IgD-negative memory B cell (primary cell): Measurements from ENCODE around the gene NHLRC2. TPM values are rescaled to one million over a fixed set of nuclear protein-coding genes. Genes with fewer than 3 reads are reported as not detected.
A peak's percentile ranks its signal among the peaks of the same experiment; 100 is the strongest.

Experiments used
- H3K27ac Mint-ChIP-seq, 3 donors: one replicate each; pipeline ENCODE4 v1.8.0; 2020 to 2022; ENCODE audit warnings: mild to moderate bottlenecking in 3 of 3, mixed read lengths in 3 of 3, moderate library complexity in 1 of 3
- H3K27me3 Mint-ChIP-seq: one replicate; pipeline ENCODE4 v1.8.0; 2021; ENCODE audit warnings: mixed read lengths
- H3K36me3 Mint-ChIP-seq: one replicate; pipeline ENCODE4 v1.8.0; 2020; ENCODE audit warnings: mild to moderate bottlenecking, mixed read lengths
- H3K4me1 Mint-ChIP-seq, 3 donors: one replicate each; pipeline ENCODE4 v1.8.0; 2020 to 2022; ENCODE audit warnings: mixed read lengths in 3 of 3, mild to moderate bottlenecking in 1 of 3
- H3K4me3 Mint-ChIP-seq, 4 donors: one replicate each; pipeline ENCODE4 v1.8.0; 2020 to 2022; ENCODE audit warnings: mild to moderate bottlenecking in 4 of 4, mixed read lengths in 4 of 4, moderate library complexity in 3 of 4
- H3K9me3 Mint-ChIP-seq, 3 donors: one replicate each; pipeline ENCODE4 v1.8.0; 2020 to 2021; ENCODE audit warnings: mixed read lengths in 3 of 3, mild to moderate bottlenecking in 1 of 3
- polyA plus RNA-seq: library from polyadenylated mRNA; unstranded; fragments of 300-500 nt; fragmentation: Illumina TruSeq; gene quantifications from one replicate; pipeline ENCODE4 v1.2.3, GENCODE V29; 2021

Gene NHLRC2
- polyA plus RNA-seq, 1 donor from 2014 or later: 11.5 TPM

GRCh38 chr10:113875212-113875611 lies 20.8 kb downstream of the NHLRC2 start:
- H3K4me3 Mint-ChIP-seq: no peak overlapping the region
- H3K9me3 Mint-ChIP-seq: no peaks in the 10 kb centered on the region
- H3K27ac Mint-ChIP-seq: no peak overlapping the region
- no peaks in the 10 kb centered on the region for H3K27me3 Mint-ChIP-seq
- H3K36me3 Mint-ChIP-seq: peaks cover 9% of the 10 kb centered on the region
- H3K4me1 Mint-ChIP-seq: peaks cover 15 to 34% (median 22%) of the 10 kb centered on the region in 3 donors

- peaks cover 5% of the 10 kb centered on the region for H3K36me3 Mint-ChIP-seq
- peaks cover 15 to 34% (median 22%) of the 10 kb centered on the region in 3 donors for H3K4me1 Mint-ChIP-seq
- no peaks in the 10 kb centered on the region for H3K9me3 Mint-ChIP-seq
- no peak overlapping the region for H3K27ac Mint-ChIP-seq
- no peaks in the 10 kb centered on the region for H3K27me3 Mint-ChIP-seq
- H3K4me3 Mint-ChIP-seq: no peak overlapping the region
Measured at GRCh38 chr10:113876461-113876860, 22.0 kb downstream of the NHLRC2 start.

- Mint-ChIP-seq H3K9me3 (no peaks in the 10 kb centered on the region), H3K4me3 (peak overlapping the region in 1 of 4 donors; percentile 1), H3K36me3 (peaks cover 12% of the 10 kb centered on the region), H3K4me1 (peaks cover 8 to 24% (median 15%) of the 10 kb centered on the region in 3 donors), H3K27ac (peak overlapping the region in 1 of 3 donors; percentile 17), H3K27me3 (no peaks in the 10 kb centered on the region)
Measured at GRCh38 chr10:113879691-113880090, 25.2 kb downstream of the NHLRC2 start.

GRCh38 chr10:113880236-113880635 lies 25.8 kb downstream of the NHLRC2 start:
- peaks cover 12% of the 10 kb centered on the region for H3K36me3 Mint-ChIP-seq
- no peaks in the 10 kb centered on the region for H3K27me3 Mint-ChIP-seq
- H3K4me1 Mint-ChIP-seq: peaks cover 6 to 18% (median 11%) of the 10 kb centered on the region in 3 donors
- no peaks in the 10 kb centered on the region for H3K9me3 Mint-ChIP-seq
- H3K4me3 Mint-ChIP-seq: no peak overlapping the region
- no peak overlapping the region for H3K27ac Mint-ChIP-seq

- Mint-ChIP-seq H3K9me3 (no peaks in the 10 kb centered on the region), H3K36me3 (peaks cover 21% of the 10 kb centered on the region), H3K27ac (no peak overlapping the region), H3K4me3 (no peak overlapping the region), H3K4me1 (peaks cover 4 to 11% (median 8%) of the 10 kb centered on the region in 3 donors), H3K27me3 (no peaks in the 10 kb centered on the region)
Measured at GRCh38 chr10:113882240-113882639, 27.8 kb downstream of the NHLRC2 start.

- Mint-ChIP-seq H3K9me3 (no peaks in the 10 kb centered on the region), H3K4me1 (peaks cover 0 to 6% (median 0%) of the 10 kb centered on the region in 3 donors), H3K27ac (no peak overlapping the region), H3K36me3 (peaks cover 15% of the 10 kb centered on the region), H3K27me3 (no peaks in the 10 kb centered on the region), H3K4me3 (no peak overlapping the region)
Measured at GRCh38 chr10:113889911-113890310, 35.5 kb downstream of the NHLRC2 start.

GRCh38 chr10:113890769-113891168 lies 36.3 kb downstream of the NHLRC2 start:
- no peaks in the 10 kb centered on the region for H3K9me3 Mint-ChIP-seq
- peak overlapping the region in 1 of 4 donors; percentile 9 for H3K4me3 Mint-ChIP-seq
- H3K27ac Mint-ChIP-seq: peak overlapping the region in 1 of 3 donors; percentile 50
- no peaks in the 10 kb centered on the region for H3K27me3 Mint-ChIP-seq
- peaks cover 0 to 6% (median 0%) of the 10 kb centered on the region in 3 donors for H3K4me1 Mint-ChIP-seq
- H3K36me3 Mint-ChIP-seq: peaks cover 12% of the 10 kb centered on the region

GRCh38 chr10:113891476-113891875 lies 37.0 kb downstream of the NHLRC2 start:
- peaks cover 11% of the 10 kb centered on the region for H3K36me3 Mint-ChIP-seq

GRCh38 chr10:113893570-113893969 lies 39.1 kb downstream of the NHLRC2 start:
- H3K4me1 Mint-ChIP-seq: peaks cover 0 to 6% (median 0%) of the 10 kb centered on the region in 3 donors
- no peaks in the 10 kb centered on the region for H3K27me3 Mint-ChIP-seq
- H3K4me3 Mint-ChIP-seq: no peak overlapping the region
- no peaks in the 10 kb centered on the region for H3K9me3 Mint-ChIP-seq
- H3K36me3 Mint-ChIP-seq: peaks cover 6% of the 10 kb centered on the region
- H3K27ac Mint-ChIP-seq: no peak overlapping the region

More at GRCh38 chr10:113891476-113891875, 37.0 kb downstream of the NHLRC2 start:
- no peaks in the 10 kb centered on the region for H3K9me3 Mint-ChIP-seq
- H3K27me3 Mint-ChIP-seq: no peaks in the 10 kb centered on the region
- H3K4me1 Mint-ChIP-seq: peaks cover 0 to 6% (median 0%) of the 10 kb centered on the region in 3 donors
- H3K27ac Mint-ChIP-seq: no peak overlapping the region
- H3K4me3 Mint-ChIP-seq: no peak overlapping the region

GRCh38 chr10:113894581-113894980 lies 40.1 kb downstream of the NHLRC2 start:
- Mint-ChIP-seq H3K4me3 (no peak overlapping the region), H3K27me3 (no peaks in the 10 kb centered on the region), H3K9me3 (no peaks in the 10 kb centered on the region), H3K36me3 (peaks cover 6% of the 10 kb centered on the region), H3K27ac (no peak overlapping the region), H3K4me1 (peaks cover 0 to 6% (median 0%) of the 10 kb centered on the region in 3 donors)

- Mint-ChIP-seq H3K27me3 (no peaks in the 10 kb centered on the region), H3K27ac (no peak overlapping the region), H3K9me3 (no peaks in the 10 kb centered on the region), H3K36me3 (peaks cover 6% of the 10 kb centered on the region), H3K4me3 (no peak overlapping the region), H3K4me1 (peaks cover 0 to 6% (median 0%) of the 10 kb centered on the region in 3 donors)
Measured at GRCh38 chr10:113895018-113895417, 40.6 kb downstream of the NHLRC2 start.

GRCh38 chr10:113897693-113898618 lies 43.5 kb downstream of the NHLRC2 start:
- Mint-ChIP-seq H3K9me3 (no peaks in the 10 kb centered on the region), H3K4me3 (no peak overlapping the region), H3K27me3 (no peaks in the 10 kb centered on the region), H3K4me1 (no peaks in the 10 kb centered on the region), H3K36me3 (peaks cover 3% of the 10 kb centered on the region), H3K27ac (no peak overlapping the region)

- H3K9me3 Mint-ChIP-seq: no peaks in the 10 kb centered on the region
- peak overlapping the region in 1 of 3 donors; percentile 25 for H3K27ac Mint-ChIP-seq
- H3K4me1 Mint-ChIP-seq: no peaks in the 10 kb centered on the region
- no peak overlapping the region for H3K4me3 Mint-ChIP-seq
- H3K27me3 Mint-ChIP-seq: no peaks in the 10 kb centered on the region
- H3K36me3 Mint-ChIP-seq: peaks cover 3% of the 10 kb centered on the region
Measured at GRCh38 chr10:113899952-113900598, 45.6 kb downstream of the NHLRC2 start.

- H3K9me3 Mint-ChIP-seq: no peaks in the 10 kb centered on the region
- H3K27ac Mint-ChIP-seq: no peak overlapping the region
- H3K27me3 Mint-ChIP-seq: no peaks in the 10 kb centered on the region
- peaks cover 4% of the 10 kb centered on the region for H3K36me3 Mint-ChIP-seq
- H3K4me3 Mint-ChIP-seq: no peak overlapping the region
- no peaks in the 10 kb centered on the region for H3K4me1 Mint-ChIP-seq
Measured at GRCh38 chr10:113905756-113906155, 51.3 kb downstream of the NHLRC2 start.

GRCh38 chr10:113907166-113907565 lies 52.7 kb downstream of the NHLRC2 start:
- Mint-ChIP-seq H3K27me3 (no peaks in the 10 kb centered on the region), H3K4me1 (no peaks in the 10 kb centered on the region), H3K9me3 (no peaks in the 10 kb centered on the region), H3K27ac (no peak overlapping the region), H3K4me3 (no peak overlapping the region), H3K36me3 (peaks cover 4% of the 10 kb centered on the region)
